Measurements from ENCODE around the gene PRM1.

DNA sequence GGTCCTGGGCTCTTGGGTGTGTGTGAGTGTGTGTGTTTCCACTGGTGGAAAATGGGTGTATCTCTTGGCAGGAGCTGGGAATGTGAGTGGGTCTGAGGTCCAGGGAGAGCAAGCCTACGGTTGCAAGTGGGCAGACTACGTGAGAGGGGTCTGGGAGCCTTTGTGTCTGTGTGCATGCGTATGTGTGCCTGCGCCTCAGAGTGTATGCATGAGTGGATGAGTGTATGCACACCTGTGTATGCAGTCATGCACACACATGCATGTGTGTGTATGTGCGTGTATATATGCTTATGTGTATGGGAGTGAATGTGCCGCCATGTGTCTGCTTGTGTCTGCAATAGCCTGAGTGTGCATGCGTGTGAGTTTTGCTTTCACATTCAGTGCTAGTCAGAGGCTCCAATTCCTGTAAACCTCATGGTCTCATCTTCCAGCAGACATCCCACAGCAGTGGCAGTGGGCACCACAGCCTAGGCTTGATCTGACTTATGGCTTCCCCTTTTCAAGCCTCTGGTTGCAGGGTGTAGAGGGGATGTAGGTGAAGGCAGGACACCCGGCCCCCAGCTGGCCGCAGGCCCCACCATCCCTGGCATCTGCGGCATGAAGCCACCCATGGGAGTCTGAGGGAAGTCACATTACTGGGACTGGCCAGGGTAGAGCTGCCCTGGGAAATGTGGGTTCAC is 44.4 kb upstream of the PRM1 start:
- TF ChIP-seq, protein P1, sequence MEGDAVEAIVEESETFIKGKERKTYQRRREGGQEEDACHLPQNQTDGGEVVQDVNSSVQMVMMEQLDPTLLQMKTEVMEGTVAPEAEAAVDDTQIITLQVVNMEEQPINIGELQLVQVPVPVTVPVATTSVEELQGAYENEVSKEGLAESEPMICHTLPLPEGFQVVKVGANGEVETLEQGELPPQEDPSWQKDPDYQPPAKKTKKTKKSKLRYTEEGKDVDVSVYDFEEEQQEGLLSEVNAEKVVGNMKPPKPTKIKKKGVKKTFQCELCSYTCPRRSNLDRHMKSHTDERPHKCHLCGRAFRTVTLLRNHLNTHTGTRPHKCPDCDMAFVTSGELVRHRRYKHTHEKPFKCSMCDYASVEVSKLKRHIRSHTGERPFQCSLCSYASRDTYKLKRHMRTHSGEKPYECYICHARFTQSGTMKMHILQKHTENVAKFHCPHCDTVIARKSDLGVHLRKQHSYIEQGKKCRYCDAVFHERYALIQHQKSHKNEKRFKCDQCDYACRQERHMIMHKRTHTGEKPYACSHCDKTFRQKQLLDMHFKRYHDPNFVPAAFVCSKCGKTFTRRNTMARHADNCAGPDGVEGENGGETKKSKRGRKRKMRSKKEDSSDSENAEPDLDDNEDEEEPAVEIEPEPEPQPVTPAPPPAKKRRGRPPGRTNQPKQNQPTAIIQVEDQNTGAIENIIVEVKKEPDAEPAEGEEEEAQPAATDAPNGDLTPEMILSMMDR (IDR thresholded peaks at IDR 0.05 in 8 of 11, conservative IDR thresholded peaks at IDR 0.05 in 3 of 11): no peak
- no peak for TF ChIP-seq POLR2A (IDR thresholded peaks at IDR 0.05)

All from spleen (tissue), 7 donors.